IMR-90 (cell line): ENCODE data around the gene ORMDL3. TPM values are rescaled to one million over a fixed set of nuclear protein-coding genes. Genes with fewer than 3 reads are reported as not detected.
"Not testable (repeated sequence)": the region's sequence is repeated elsewhere in the genome, so short reads cannot be mapped to it uniquely, and the experiment has no call there.

ENCODE experiments used
- ATAC-seq: fragments of 200-7000 bp; cut with Tn5 transposase; 2 replicates; pipeline ENCODE4 v1.9.1; 2020; ENCODE audit warnings: low read depth, mild to moderate bottlenecking, moderate library complexity
- BruUV-seq: library from RNA; stranded (reverse); fragments of 400-500 nt; replicated peaks from 2 replicates; lab custom pipeline; 2021; lab: Mats Ljungman, UMichigan
- CTCF ChIA-PET: fragments of 300-600 bp; formaldehyde crosslinking; extraction: SDS; loops from one replicate; lab custom pipeline; 2021; ENCODE audit warnings: antibody characterized with exemption; lab: Yijun Ruan, JAX
- POLR2A ChIA-PET: fragments of 300-600 bp; sonication (Branson Sonifier 250); formaldehyde crosslinking; loops from one replicate; lab custom pipeline; 2022; ENCODE audit warnings: antibody characterized with exemption; ENCODE audit not compliant: unreplicated experiment; lab: Charles Lee
- DNase-seq: peaks from one replicate; pipeline ENCODE4 v3.0.0; 2013
- H2AFZ ChIP-seq: replicated peaks from 2 replicates; pipeline ENCODE3; 2013; ENCODE audit warnings: low read length, mild to moderate bottlenecking; ENCODE audit not compliant: poor library complexity
- H2AK5ac ChIP-seq: 2 replicates; pipeline ENCODE4 v1.6.1; 2013; ENCODE audit warnings: low read depth, low read length, inconsistent platforms
- H2AK9ac ChIP-seq: replicated peaks from 2 replicates; pipeline ENCODE3; 2013; ENCODE audit warnings: mild to moderate bottlenecking, low read depth, low read length, moderate library complexity; ENCODE audit not compliant: poor library complexity
- H2BK120ac ChIP-seq: 2 replicates; pipeline ENCODE4 v1.6.1; 2013; ENCODE audit warnings: low read depth, low read length, inconsistent platforms
- H2BK15ac ChIP-seq: 3 replicates; pipeline ENCODE4 v1.6.1; 2013; ENCODE audit warnings: low read depth, low read length, inconsistent platforms
- H2BK20ac ChIP-seq: 2 replicates; pipeline ENCODE4 v1.6.1; 2013; ENCODE audit warnings: low read depth, mild to moderate bottlenecking, inconsistent platforms, low read length, moderate library complexity
- H2BK5ac ChIP-seq: 2 replicates; pipeline ENCODE4 v1.6.1; 2013; ENCODE audit warnings: mild to moderate bottlenecking, low read depth, low read length, inconsistent platforms; ENCODE audit not compliant: poor library complexity, severe bottlenecking
- H3K14ac ChIP-seq: replicated peaks from 2 replicates; pipeline ENCODE4 v1.6.1; 2013; ENCODE audit warnings: low read depth, low read length, inconsistent platforms
- H3K18ac ChIP-seq: 2 replicates; pipeline ENCODE4 v1.6.1; 2013; ENCODE audit warnings: low read depth, low read length, control low read depth
- H3K23ac ChIP-seq: 2 replicates; pipeline ENCODE4 v1.6.1; 2013; ENCODE audit warnings: low read depth, low read length, inconsistent platforms
- H3K27ac ChIP-seq: 2 replicates; pipeline ENCODE4 v1.5.1; 2013; ENCODE audit warnings: mild to moderate bottlenecking, control low read depth, low read length; ENCODE audit not compliant: insufficient read depth
- H3K27me3 ChIP-seq: 2 replicates; pipeline ENCODE4 v1.6.1; 2013; ENCODE audit warnings: low read length; ENCODE audit not compliant: control insufficient read depth, insufficient read depth
- H3K36me3 ChIP-seq: 2 replicates; pipeline ENCODE4 v1.6.1; 2013; ENCODE audit warnings: low read length, mixed read lengths; ENCODE audit not compliant: control insufficient read depth, insufficient read depth
- H3K4ac ChIP-seq: 2 replicates; pipeline ENCODE4 v1.6.1; 2013; ENCODE audit warnings: low read depth, low read length, inconsistent platforms
- H3K4me1 ChIP-seq: 2 replicates; pipeline ENCODE4 v1.6.1; 2013; ENCODE audit warnings: low read length, mixed read lengths; ENCODE audit not compliant: control insufficient read depth, insufficient read depth
- H3K4me2 ChIP-seq: 2 replicates; pipeline ENCODE4 v1.6.1; 2013; ENCODE audit warnings: low read depth, mild to moderate bottlenecking, control low read depth, low read length, moderate library complexity
- H3K4me3 ChIP-seq: 2 replicates; pipeline ENCODE4 v1.5.1; 2013; ENCODE audit warnings: low read depth, mild to moderate bottlenecking, control low read depth, low read length, moderate library complexity; ENCODE audit not compliant: insufficient read depth
- H3K56ac ChIP-seq: 2 replicates; pipeline ENCODE4 v1.6.1; 2013; ENCODE audit warnings: low read length, inconsistent platforms; ENCODE audit not compliant: insufficient read depth; ENCODE audit errors: extremely low read depth
- H3K79me1 ChIP-seq, 2 experiments: 2 replicates each; pipeline ENCODE4 v1.6.1; 2013; ENCODE audit warnings: low read length in 2 of 2, inconsistent platforms in 1 of 2, low read depth in 1 of 2
- H3K9ac ChIP-seq: 2 replicates; pipeline ENCODE4 v1.6.1; 2013; ENCODE audit warnings: low read depth, low read length, control low read depth
- H3K9me1 ChIP-seq: 2 replicates; pipeline ENCODE4 v1.6.1; 2013; ENCODE audit warnings: low read length, inconsistent platforms; ENCODE audit not compliant: insufficient read depth
- H3K9me3 ChIP-seq: 2 replicates; pipeline ENCODE4 v1.6.1; 2013; ENCODE audit warnings: low read length; ENCODE audit not compliant: control insufficient read depth, insufficient read depth
- H4K20me1 ChIP-seq: 2 replicates; pipeline ENCODE4 v1.6.1; 2013; ENCODE audit warnings: low read length, inconsistent platforms; ENCODE audit not compliant: insufficient read depth
- H4K5ac ChIP-seq: 2 replicates; pipeline ENCODE4 v1.6.1; 2013; ENCODE audit warnings: mild to moderate bottlenecking, low read depth, low read length, control low read depth
- H4K8ac ChIP-seq, 2 experiments: 2 replicates each; pipeline ENCODE4 v1.6.1; 2013; ENCODE audit warnings: low read depth in 2 of 2, low read length in 2 of 2, control low read depth in 1 of 2, inconsistent platforms in 1 of 2
- H4K91ac ChIP-seq: 2 replicates; pipeline ENCODE4 v1.6.1; 2013; ENCODE audit warnings: low read depth, low read length, inconsistent platforms; ENCODE audit not compliant: insufficient read depth
- BHLHE40 ChIP-seq: fragments of 150-350 bp; IDR thresholded peaks from 2 replicates; pipeline ENCODE4 v1.6.1; 2016; ENCODE audit warnings: mild to moderate bottlenecking, low read depth, low read length
- CHD1 ChIP-seq: IDR thresholded peaks from 2 replicates; pipeline ENCODE4 v1.6.1; 2012; ENCODE audit warnings: low read depth, low read length, improper control_type of control experiment
- ELK1 ChIP-seq: fragments of 150-350 bp; IDR thresholded peaks from 2 replicates; pipeline ENCODE4 v1.6.1; 2016; ENCODE audit warnings: low read depth, mild to moderate bottlenecking, low read length, moderate library complexity, borderline replicate concordance
- MAZ ChIP-seq: IDR thresholded peaks from 2 replicates; pipeline ENCODE4 v1.6.1; 2012; ENCODE audit warnings: low read depth, mild to moderate bottlenecking, low read length, improper control_type of control experiment, moderate library complexity, borderline replicate concordance
- POLR2A ChIP-seq: IDR thresholded peaks from 2 replicates; pipeline ENCODE4 v1.6.1; 2012; ENCODE audit warnings: mild to moderate bottlenecking, low read depth, low read length
- RAD21 ChIP-seq: IDR thresholded peaks from 2 replicates; pipeline ENCODE4 v1.6.1; 2012; ENCODE audit warnings: low read length, improper control_type of control experiment
- WGBS, 2 experiments: methylation state at CpG; one replicate each; pipeline versions ENCODE4 v1.1.5 to v1.1.7; 2013; ENCODE audit warnings: missing lambda C conversion rate in 2 of 2; ENCODE audit not compliant: insufficient read length in 1 of 2; ENCODE audit errors: extremely low coverage in 2 of 2; 5-methylcytosine and 5-hydroxymethylcytosine counted together
- dilution Hi-C: fragments of 300-500 bp; cut with HindIII; formaldehyde crosslinking; loops from one replicate; pipeline ENCODE4 v1.14.3; 2018; ENCODE audit warnings: low sequenced_read_pairs; ENCODE audit not compliant: unreplicated experiment
- in situ Hi-C: fragments of 300-500 bp; cut with MboI; formaldehyde crosslinking; loops from 3 replicates; pipeline ENCODE4 v1.14.3; 2019; ENCODE audit warnings: low sequenced_read_pairs, inconsistent platforms, mixed read lengths
- intact Hi-C: fragments of 100-400 bp; cut with micrococcal nuclease; formaldehyde crosslinking; loops from 2 replicates; pipeline ENCODE4 v1.10.0; 2022
- polyA plus RNA-seq, 3 experiments: library from polyadenylated mRNA; depleted of rRNA; stranded (reverse); fragments of >200 nt; gene quantifications; 2 replicates each; pipeline ENCODE4 v1.2.3, GENCODE V29; 2012; ENCODE audit warnings: low replicate concordance in 1 of 3
- total RNA-seq: library from RNA; depleted of rRNA; stranded (reverse); fragments of >200 nt; gene quantifications from 2 replicates; pipeline ENCODE4 v1.2.3, GENCODE V29; 2012

ORMDL3 gene
- total and polyA plus RNA-seq, 2 of the 4 experiments (the other 2 are of a cell fraction), result 45.7 to 78.6 TPM

GRCh38 chr17:39903158-39903884, 24.1 kb downstream of the ORMDL3 start:
- Histone ChIP-seq H2BK5ac (no peak overlapping the region), H2BK20ac (no peak overlapping the region), H3K27me3 (no peaks in the 10 kb centered on the region), H3K36me3 (no peaks in the 10 kb centered on the region), H2BK15ac (no peak overlapping the region), H3K27ac (no peak overlapping the region), H4K8ac (no peak overlapping the region), H3K4me1 (no peaks in the 10 kb centered on the region), H4K91ac (no peak overlapping the region), H3K56ac (no peak overlapping the region), H3K4ac (no peak overlapping the region), H3K4me2 (no peak overlapping the region), H2AK9ac (no peak overlapping the region), H3K9me3 (no peaks in the 10 kb centered on the region), H2AK5ac (no peak overlapping the region), H3K79me1 (no peaks in the 10 kb centered on the region), H4K20me1 (no peaks in the 10 kb centered on the region), H3K9me1 (no peaks in the 10 kb centered on the region), H2AFZ (no peak overlapping the region), H3K9ac (no peak overlapping the region), H4K5ac (no peak overlapping the region), H3K14ac (no peak overlapping the region), H2BK120ac (no peak overlapping the region), H3K18ac (no peak overlapping the region), H3K4me3 (no peak overlapping the region), H3K23ac (no peak overlapping the region)
- DNase-seq (no peak), ATAC-seq (0 out of 2 replicates have a peak, but pooled peaks have one; percentile 14)
- dilution Hi-C loops (no loop called here), intact Hi-C loops (no loop called here), in situ Hi-C loops (no loop called here)
- no TSS peak for BruUV-seq
- TF ChIP-seq ELK1, result no peak
- TF ChIP-seq BHLHE40, result no peak
- TF ChIP-seq POLR2A, result no peak
- no peak for TF ChIP-seq RAD21
- no peak for TF ChIP-seq MAZ
- TF ChIP-seq CHD1, result no peak
- WGBS, 2 experiments, result no CpG with 5 or more reads among the region's 4 CpGs
- ChIA-PET POLR2A (no interaction called here), CTCF (interaction anchor here (0.6 kb wide), 1 partner anchor 57 kb away, joined by 5 read pairs; no protein-coding TSS in a partner anchor)

- H3K9ac ChIP-seq, H3K14ac ChIP-seq, H3K4me2 ChIP-seq, H2BK5ac ChIP-seq, H4K5ac ChIP-seq, CTCF ChIA-PET, BruUV-seq, H3K23ac ChIP-seq, dilution Hi-C loops, H3K4me3 ChIP-seq, H2BK120ac ChIP-seq, in situ Hi-C loops, H3K36me3 ChIP-seq, H4K20me1 ChIP-seq, H3K9me3 ChIP-seq, H3K4me1 ChIP-seq, H4K91ac ChIP-seq, H2BK20ac ChIP-seq, H2AK5ac ChIP-seq, H3K79me1 ChIP-seq, POLR2A ChIA-PET, H3K4ac ChIP-seq, H3K27ac ChIP-seq, H3K9me1 ChIP-seq, H3K18ac ChIP-seq, H2BK15ac ChIP-seq, H3K56ac ChIP-seq, H2AFZ ChIP-seq, intact Hi-C loops, DNase-seq, H2AK9ac ChIP-seq, ATAC-seq, H3K27me3 ChIP-seq, H4K8ac ChIP-seq: not testable (repeated sequence)
- no CpG with 5 or more reads among the region's 2 CpGs for WGBS, 2 experiments
Observed at GRCh38 chr17:39902027-39902426, 25.4 kb downstream of the ORMDL3 start.
